Mammary epithelial cell (primary cell): ENCODE measurements around the gene APOA4.

Source experiments
- EZH2 ChIP-seq: IDR thresholded peaks from 2 replicates; pipeline ENCODE4 v1.6.1; 2012; ENCODE audit warnings: low read length, inconsistent platforms, borderline replicate concordance
- TF ChIP-seq, protein P1 (sequence below), 2 donors: IDR thresholded peaks in 1 of 2; conservative IDR thresholded peaks in 1 of 2; 2 replicates each; pipeline ENCODE4 v1.5.1; 2011 to 2012; ENCODE audit warnings: inconsistent platforms in 2 of 2, low read length in 2 of 2, mild to moderate bottlenecking in 2 of 2, control low read depth in 1 of 2, low read depth in 1 of 2; ENCODE audit not compliant: insufficient read depth in 1 of 2; ENCODE audit errors: extremely low read depth in 1 of 2

DNA sequence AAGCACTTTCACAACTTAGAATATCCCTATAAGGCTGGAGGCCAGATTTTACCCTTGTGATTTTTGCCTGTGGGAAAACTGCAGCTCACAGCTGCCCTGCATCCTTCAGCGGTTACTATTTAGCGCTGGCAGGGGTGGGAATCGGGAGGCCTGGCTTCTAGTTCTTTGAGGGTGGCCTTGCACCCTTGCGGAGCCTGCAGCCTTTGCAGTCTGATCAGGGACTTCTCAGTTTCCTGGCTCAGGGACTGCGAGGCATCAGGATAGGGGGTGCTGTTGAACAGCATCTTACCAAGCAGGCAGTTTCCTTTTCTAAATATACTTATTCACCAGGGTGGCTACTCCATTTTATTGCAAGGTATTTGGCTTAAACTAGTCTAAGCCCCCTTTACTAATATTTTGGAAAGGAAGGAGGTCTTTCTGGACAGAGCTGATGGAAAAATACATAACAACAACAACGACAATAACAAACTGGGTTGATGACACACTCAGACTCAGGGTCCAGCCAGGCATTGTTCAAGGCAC, 17.2 kb upstream of the APOA4 start:
- no peak for TF ChIP-seq EZH2
- TF ChIP-seq, protein P1, sequence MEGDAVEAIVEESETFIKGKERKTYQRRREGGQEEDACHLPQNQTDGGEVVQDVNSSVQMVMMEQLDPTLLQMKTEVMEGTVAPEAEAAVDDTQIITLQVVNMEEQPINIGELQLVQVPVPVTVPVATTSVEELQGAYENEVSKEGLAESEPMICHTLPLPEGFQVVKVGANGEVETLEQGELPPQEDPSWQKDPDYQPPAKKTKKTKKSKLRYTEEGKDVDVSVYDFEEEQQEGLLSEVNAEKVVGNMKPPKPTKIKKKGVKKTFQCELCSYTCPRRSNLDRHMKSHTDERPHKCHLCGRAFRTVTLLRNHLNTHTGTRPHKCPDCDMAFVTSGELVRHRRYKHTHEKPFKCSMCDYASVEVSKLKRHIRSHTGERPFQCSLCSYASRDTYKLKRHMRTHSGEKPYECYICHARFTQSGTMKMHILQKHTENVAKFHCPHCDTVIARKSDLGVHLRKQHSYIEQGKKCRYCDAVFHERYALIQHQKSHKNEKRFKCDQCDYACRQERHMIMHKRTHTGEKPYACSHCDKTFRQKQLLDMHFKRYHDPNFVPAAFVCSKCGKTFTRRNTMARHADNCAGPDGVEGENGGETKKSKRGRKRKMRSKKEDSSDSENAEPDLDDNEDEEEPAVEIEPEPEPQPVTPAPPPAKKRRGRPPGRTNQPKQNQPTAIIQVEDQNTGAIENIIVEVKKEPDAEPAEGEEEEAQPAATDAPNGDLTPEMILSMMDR (conservative IDR thresholded peaks at IDR 0.05 in 1 of 2, IDR thresholded peaks at IDR 0.05 in 1 of 2; ENCODE audit: extremely low read depth in 1 of 2, insufficient read depth in 1 of 2, low read depth in 1 of 2, low read length in 2 of 2): peak in 1 of 2 donors; percentile 9
